Right forelimb (tissue), 1 donor: ENCODE data around the gene LCA5L.
A peak's percentile ranks its signal among the peaks of the same experiment; 100 is the strongest.
"Not testable (repeated sequence)": the region's sequence is repeated elsewhere in the genome, so short reads cannot be mapped to it uniquely, and the experiment has no call there.

ENCODE experiments used
- DNase-seq: peaks from one replicate; pipeline ENCODE4 v3.0.0-alpha.2; 2018

The LCA5L gene

DNA sequence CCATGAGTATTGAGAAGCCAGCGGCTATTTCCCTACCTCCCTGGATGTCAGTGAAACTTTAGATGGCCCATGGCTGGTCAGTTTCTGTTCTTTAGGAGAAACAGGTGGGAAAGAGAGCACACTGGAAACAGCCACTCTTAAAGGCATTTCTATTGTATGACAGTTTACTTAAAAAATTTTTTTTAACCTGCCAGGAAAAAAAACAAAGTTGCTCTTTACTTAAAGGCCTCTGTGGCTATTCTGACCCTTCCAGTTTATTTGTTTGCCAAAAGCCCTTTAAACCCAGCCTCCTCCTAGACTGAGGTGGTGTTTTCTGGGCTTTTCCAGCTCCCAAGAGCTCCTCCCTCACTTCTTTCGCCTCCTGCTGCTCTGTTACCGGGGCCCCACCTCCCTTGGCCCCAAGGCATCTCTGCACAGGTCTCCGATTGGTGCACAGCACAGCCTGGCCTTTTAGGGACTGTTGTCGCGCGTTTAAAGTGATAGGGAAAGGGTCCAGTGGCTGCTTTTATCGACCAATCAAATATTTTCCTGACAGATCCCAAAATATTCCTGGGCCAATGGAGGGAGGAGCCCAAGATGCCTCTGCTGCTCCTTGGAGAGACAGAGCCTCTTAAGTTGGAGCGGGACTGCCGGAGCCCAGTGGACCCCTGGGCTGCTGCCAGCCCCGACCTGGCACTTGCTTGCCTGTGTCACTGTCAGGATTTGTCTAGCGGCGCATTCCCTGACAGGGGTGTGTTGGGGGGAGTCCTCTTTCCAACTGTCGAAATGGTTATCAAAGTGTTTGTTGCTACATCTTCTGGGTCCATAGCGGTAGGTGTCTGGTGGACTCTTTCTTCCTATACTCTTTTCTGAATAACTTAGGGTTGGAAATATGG is 6.0 kb upstream of the LCA5L start, which contains the start of gene SH3BGR:
SH3BGR (plus strand) TSS at position 639 of the 875 bp plus-strand sequence; CDS start at position 766, 127 bp downstream.
- DNase-seq: peak; percentile 55

DNA sequence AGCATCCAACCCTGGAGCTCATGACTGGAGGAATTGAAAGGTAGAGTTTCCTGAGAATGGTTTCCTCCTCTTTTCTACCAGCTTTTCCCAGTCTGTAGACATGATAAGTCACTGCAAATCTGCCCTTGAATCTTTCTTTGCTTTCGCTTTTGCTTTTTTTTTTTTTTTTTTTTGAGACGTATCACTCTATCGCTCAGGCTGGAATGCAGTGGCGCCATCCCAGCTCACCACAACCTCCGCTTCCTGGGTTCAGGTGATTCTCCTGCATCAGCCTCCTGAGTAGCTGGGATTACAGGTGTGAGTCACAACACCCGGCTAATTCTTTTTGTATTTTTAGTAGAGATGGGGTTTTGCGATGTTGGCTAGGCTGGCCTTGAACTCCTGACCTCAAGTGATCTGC is 1.7 kb upstream of the LCA5L start:
- no peak for DNase-seq

DNA sequence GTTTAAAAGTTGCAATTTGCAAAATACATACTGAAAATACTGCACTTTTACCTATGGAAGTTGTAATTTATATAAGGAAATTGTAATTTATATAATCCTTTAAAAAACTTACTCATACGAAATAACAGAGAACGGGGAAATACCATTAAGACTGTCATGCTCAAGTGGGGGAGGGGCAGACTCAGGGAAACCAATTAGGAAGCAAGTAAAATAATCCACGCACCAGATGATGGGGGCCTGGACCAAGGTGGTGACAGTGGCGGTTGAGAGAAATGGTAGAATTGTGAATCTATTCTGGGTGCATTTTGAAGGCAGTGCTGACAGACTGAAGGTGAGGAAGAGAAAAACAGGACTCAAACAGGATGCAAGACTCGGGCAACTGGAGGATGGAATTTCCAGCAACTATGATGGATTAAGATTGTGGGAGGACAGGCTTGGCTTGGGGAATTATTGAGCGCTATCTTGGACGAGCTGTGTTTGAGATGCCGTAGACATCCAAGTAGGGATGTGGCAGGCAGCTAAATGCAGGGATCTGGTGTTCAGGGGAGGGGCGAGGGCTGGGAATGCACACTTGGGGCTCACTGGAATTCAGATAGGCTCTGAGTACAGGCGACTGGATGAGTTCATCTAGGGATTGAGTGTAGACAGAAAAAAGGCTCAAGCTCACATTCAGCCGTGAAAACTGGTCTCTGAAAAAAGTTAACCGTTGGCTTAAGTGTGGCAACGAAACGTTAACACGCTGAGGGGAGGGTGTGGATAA is 977 bp downstream of the LCA5L start:
- peak; percentile 54 for DNase-seq

DNA sequence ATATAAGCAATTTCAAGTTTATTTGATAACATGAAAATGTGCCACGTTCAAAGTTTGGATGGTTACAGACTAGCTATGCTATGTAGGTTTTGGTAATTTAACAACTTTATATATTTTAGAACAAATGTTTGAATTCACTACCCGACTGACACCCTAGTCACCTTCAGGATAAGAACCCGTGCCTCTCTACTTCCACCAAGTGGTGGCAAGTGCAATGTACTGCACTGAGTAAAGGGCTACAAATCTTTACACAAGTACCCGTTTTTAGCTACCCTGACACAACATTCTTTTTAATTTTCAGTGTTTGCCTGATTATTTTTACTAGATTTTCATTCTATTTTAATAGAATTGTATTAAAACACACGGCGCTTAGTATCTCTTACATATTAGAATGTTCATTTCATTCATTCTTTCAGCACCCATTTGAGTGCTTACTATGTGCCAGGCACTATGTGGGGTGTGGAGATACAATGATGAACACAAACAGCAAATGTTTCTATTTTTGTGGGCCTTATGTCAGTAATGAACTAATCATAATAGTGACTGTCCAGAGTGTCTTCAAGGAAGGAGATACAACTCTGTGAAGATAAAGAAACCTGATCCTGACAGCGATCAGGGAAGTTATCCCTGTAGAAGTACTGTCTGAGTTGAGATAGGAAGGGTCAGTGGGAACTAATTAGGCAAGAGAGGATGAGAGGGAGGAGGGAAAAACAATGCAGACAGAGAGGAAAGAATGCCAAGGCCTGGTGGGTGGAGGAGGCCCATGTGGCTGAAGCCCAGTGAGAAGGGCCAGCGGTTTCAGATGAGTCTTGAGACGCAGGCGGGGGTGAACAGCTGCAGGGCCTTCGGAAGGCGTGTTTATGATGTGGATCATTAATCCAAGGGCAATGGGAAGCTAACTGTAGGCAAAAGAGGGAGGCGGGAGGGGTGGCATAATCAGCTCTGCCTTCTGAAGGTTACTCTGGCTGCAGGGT is 3.8 kb downstream of the LCA5L start:
- no peak for DNase-seq

DNA sequence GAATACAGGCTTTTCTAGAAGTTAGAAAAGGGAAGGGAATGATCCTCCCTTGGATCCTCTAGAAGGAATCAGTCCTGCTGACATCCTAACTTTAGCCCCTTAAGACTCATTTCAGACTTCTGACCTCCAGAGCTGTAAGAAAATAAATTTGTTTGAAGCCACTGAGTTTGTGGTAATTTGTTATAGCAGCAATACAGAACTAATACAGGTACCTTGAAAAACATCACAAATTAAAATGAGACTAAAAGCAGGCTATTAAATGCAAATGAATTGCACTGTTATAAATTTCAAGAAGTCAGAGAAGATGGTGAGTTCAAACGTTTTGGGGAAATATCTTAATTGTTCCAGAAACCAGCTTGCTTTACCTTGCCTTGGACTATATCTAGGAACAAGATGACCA is 6.3 kb downstream of the LCA5L start:
- DNase-seq: no peak

DNA sequence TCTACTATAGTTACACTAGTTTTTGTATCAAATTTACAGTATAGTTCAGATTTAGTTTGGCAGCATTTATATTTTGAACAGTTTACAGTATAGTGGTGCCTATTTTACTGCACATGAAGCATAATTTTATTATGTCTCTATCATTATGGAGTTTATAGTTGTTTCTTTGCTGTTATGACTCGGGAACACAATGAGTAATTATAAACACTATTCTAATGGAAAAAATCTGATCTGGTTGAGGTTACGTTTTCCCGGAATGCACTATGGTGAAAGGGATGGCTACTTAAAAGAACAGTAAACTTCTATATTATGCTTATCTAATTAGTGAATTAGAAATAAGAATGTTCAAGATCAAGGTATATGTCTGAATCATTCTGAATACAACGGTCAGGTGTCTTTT is 10.6 kb downstream of the LCA5L start:
- DNase-seq: no peak

DNA sequence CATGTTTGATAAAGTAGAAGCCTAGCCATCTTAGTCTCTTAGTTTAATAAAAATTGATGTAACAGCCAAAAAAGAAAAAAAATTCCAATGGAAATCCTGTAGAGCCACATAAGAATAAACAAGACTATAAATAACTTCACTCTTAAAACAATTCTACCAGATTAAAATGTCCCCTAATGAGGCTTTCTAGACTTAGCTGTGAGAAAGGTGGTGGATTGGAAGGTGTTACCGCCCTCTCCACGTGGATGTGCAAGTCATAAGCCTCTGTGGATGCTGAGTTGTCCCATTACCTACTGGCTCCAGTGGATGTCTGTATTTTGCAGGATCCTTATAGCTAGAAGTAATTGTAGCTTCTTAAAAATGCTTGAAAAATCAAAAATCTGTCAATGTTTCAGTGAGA is 14.6 kb downstream of the LCA5L start:
- DNase-seq: no peak

DNA sequence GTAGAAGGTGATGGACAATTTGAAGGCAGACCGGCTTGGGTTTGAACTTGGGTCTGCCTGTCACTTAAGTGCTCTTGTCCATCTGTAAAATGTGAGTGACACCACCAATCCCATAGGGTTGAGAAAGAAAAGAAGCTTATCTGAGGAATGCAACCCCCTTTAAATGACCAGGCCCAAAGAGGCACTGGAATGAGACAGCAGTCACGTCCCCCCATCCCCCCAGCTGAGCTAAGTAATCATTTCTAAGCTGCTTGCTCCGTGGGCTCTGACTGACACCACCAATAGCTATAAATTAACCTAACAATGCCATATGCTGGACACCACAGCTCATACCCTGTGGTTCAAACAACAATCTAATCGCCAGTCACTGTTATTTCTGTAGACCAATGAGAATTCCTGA is 15.1 kb downstream of the LCA5L start:
- DNase-seq: no peak

DNA sequence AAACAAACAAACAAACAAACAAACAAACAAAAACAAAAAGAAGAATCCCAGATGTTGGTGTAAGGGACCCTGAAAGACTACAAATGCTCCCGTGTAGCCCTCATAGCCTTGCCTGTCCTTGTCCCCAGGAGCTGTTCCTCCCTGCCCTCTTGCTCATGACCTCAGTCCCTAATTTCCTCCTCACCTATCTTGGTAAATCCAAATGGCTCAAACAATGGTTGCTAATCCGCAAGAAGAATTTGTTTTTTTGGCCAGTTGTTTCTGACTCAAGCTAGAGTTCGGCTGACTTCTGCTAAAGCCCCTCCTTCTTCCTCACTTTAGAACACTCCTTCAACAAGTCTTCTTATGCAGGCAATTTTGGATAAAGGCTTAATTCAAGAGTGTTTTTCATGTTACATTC is 15.6 kb downstream of the LCA5L start:
- no peak for DNase-seq

DNA sequence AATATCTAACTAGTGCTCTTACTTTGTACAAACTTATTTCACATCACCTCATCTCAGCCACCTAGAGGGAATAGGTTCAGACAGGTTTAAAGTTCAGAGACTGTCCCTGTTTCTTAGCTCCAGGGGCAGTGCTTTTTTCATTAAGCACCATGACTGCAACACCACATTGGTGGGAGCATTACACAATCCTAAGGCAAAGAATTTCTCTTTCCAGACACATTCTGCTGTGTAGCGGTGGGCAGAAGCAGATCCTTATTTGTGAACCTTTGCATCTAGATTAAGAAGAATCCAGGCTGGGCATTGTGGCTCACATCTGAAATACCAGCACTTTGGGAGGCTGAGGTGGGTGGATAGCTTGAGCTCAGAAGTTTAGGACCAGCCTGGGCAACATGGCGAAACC is 16.1 kb downstream of the LCA5L start:
- no peak for DNase-seq

DNA sequence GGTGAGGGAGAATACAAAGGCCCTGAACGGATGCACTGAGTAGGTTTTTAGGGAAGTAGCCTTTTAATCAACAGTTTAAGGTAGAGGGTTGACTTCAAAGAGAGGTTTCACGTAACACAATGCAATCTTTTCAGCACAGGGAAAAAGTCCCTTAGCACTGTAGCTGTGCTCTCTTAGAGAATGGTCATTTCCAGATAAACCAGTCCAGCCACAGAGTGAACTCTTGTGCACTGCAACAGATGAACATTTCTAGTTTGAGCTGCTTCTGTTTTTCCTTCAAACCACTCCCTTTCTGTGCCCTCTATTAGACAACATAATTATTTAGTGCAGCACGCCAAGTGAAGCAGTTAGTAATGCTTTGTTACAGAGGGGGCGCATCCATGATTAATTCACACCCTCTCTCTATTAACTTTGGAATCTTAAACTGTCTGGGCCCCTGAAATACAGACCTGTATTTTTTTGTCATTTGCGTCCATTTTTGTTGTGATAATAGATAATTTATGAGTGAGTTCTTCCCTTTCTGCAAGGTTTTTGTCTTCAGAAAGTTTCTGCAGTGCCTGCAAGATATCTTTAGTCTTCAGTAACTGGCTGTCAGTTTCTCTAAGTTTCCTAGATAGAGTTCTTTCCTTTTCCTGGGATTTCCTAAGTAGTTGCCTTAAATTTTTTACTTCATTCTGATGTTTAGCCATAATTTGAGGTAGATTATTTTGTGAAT is 22.9 kb downstream of the LCA5L start:
- DNase-seq: no peak

DNA sequence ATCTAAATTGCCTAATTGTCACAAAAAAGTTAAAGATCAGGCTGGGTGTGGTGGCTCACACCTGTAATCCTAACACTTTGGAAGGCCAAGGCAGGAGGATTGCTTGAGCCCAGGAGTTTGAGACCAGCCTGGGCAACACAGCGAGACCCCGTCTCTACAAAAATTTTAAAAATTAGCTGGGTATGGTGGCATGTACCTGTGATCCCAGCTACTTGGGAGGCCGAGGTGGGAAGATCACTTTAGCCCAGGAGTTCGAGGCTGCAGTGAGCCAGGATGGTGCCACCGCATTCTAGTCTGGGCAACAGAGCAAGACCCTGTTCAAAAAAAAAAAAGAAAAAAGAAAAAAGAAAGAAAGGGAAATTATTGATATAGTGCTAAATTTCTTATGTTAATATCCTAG is 26.4 kb downstream of the LCA5L start:
- not testable (repeated sequence) for DNase-seq

DNA sequence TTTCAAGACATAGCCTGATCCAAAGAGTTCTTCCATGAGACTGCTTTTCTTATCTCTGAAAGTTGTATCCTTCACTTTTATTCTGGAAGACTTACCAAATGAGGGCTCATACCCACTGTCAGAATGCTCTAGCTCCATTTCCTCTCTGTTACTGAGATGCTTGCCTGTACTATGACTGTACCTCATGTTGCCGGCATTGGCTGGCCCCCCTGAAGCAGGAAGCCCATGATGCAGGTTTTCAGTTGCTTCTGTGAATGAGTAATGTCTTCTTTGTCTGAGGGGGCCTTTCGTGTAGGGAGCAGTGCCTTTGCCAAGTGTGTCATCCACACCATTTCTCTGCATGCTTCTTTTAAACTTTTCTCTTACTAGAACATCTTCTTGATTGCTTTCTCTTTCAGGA is 39.5 kb downstream of the LCA5L start:
- no peak for DNase-seq

DNA sequence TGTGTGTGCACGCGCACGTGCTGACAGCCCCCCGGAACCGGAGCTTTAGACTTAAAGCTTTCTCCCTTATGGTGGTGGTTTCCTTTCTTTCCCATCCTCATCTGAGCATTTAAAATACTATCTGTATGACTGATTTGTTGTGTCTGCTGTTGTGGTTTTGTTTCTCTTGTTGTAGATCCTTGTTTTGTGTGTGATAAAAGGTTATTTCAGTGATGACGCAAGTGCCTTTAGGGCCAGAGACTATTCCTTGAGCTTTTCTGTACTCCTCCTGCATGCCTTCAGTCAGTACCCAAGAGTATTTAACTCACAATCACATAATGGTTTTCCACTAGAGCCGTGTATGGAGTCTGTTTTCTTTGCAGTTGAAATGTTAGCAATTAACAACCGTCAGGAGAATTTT is 45.4 kb downstream of the LCA5L start:
- DNase-seq: no peak

DNA sequence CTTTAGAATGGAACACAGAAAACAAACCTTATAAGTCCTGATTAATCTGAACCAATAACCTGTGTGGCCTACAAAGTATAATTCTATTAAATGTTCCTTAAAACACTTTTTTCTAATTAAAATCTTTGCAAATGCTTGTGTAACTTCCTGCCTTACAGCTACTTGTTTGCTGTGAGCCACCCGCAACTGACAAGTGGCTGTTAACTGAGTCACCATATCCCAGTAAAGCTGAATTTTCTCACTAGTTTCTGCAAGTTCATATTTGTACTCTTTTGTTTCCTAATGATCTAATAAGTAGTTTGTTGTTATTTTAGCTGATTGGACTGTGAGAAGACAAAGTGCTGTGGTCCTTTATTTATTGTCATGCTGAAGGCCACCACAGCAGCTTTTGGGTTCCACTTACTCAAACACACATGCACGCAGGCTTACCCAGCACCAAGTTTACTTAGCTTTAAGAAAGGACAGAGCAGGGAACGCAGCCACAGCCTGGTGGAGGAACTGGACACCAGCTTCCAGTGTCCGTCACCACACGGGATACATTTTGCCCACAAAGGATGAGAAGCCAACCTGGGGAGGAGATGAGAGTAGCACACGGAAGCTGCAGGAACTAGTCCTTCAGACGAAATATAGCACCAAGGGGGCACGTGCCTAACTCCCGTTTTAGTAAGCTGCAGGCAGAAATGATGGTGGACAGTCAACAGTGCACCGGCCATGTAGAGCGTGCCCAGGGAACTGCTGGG is 47.8 kb downstream of the LCA5L start:
- DNase-seq: no peak

DNA sequence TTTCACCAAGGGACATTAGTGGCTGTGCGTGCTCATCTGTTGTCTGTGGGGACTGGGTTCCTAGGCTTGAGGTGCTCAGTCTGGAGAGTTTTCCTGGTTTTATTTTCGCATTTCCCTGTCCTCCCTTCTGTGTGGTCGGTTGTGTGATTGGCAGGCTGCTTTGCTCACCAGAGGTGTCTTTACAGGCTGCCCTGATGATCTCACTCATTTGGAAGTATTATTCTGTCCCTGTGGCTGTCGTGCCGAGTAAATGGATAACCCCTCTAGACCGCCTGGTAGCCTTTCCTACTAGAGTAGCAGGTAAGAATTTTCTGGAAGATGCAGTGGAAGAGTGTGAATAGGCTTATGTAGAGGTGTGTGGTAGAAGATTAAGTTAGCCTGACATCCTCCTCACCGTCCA is 52.6 kb downstream of the LCA5L start:
- no peak for DNase-seq

DNA sequence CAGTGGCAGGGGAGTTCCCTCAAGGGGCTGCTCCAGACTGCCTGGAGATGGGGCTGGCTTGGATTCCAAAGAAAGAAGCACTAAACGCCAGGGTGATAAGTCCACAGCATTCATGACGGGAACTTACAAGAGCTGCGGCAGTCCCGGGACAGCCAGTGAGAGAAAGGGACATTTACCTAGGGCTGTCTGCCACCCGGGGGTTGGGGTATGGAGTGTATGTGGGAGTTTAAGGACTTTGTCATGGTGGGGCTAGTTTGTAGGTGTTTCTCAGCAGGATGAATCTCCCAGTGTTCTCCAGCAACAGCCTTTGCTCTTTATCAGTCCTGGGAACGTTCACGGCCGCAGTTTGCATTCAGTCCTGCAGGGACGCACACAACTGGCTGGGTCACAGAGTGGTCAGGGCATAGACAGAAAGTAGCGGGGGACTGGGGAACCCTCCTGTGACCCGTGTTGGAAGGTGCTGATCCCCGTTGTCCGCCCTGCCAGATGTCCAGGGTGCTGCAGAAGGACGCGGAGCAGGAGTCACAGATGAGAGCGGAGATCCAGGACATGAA is 55.3 kb downstream of the LCA5L start:
- DNase-seq: no peak

DNA sequence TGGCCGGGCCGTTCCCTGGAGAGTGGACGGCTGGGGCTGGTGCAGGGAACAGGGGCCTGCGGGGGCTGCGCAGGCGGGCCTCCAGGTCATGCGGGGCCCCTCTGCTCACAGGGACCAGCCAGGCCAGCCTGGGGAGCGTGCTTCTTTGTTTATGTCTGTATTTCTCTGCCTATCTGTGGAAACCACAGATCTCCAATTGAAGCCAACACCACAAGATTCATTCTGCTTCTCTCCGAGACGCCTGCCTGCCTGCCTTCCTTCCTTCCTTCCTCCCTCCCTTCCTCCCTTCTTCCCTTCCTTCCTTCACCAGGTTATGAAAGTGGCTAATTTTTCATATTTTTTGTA is 56.8 kb downstream of the LCA5L start:
- no peak for DNase-seq

DNA sequence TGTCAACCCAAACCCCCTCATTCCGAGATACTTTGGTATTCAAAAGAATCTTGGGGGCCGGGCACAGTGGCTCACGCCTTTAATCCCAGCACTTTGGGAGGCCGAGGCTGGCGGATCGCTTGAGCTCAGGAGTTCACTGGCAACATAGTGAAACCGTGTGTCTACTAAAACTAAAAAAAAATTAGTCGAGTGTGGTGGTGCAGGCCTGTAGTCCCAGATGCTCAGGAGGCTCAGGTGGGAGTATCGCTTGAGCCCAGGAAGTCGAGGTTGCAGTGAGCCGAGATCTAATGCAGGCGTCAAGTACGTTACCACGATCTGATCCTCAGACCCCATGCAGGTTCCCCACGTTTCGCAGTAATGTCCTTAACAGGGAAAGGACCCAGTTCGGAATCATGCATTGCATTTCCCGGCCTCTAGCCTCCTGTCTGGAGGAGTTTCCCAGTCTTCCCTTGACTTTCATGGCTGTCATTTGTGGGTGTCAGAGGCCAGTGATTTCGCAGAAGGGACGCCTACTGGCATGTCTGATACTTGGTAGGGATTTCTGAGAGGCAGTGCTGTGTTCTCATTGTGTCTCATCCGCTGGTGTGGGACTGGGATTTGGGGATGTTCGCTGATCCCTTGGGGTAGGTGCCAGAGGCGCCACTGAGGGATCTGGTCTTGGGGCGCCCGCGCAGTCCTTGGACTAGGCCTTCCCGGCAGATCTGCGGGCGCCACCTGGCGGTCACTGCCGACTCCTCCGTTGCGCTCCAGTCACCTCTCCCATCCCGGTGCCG is 57.4 kb downstream of the LCA5L start:
- DNase-seq: peak; percentile 88

DNA sequence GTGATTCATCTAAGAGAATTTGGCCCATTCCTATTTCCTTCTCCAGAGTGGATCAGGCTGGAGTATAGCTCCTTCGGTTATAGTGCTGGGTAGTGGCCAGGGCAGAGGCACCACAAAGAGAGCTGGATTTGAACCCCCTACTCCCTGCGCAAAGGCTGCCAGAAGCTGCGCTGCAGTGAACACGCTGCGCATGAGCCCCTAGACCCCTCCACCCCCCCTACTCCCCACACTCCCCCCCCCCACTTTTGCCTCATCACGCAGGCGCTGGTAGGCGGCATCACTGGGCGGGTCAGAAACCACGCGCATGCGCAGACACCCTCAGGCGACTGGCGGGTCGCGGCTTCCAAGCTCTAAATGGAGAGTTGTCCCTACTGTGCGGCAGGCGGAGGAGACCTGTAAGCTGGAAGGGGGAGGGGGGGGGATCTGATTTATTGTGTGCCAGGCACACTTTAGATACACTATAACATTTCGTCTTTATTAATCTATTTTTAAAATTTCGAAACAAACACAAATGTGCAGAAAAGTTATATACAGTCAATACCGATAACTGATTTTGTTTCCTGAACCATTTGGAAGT is 58.0 kb downstream of the LCA5L start:
- DNase-seq: peak; percentile 96
